AG09309 (cell line): ENCODE results near the gene RBP5.

Experiments
- DNase-seq: peaks from one replicate; pipeline ENCODE4 v3.0.0-alpha.2; 2010; ENCODE audit warnings: low read depth
- H3K4me3 ChIP-seq: 2 replicates; pipeline ENCODE4 v1.5.1; 2011; ENCODE audit warnings: mild to moderate bottlenecking, low read depth, low read length, moderate library complexity; ENCODE audit not compliant: control insufficient read depth
- TF ChIP-seq, protein P1 (sequence below): IDR thresholded peaks from 2 replicates; pipeline ENCODE4 v1.5.1; 2011; ENCODE audit warnings: mild to moderate bottlenecking, low read depth, low read length, inconsistent platforms; ENCODE audit not compliant: insufficient read depth, control insufficient read depth; ENCODE audit errors: missing control alignments

RBP5 gene

DNA sequence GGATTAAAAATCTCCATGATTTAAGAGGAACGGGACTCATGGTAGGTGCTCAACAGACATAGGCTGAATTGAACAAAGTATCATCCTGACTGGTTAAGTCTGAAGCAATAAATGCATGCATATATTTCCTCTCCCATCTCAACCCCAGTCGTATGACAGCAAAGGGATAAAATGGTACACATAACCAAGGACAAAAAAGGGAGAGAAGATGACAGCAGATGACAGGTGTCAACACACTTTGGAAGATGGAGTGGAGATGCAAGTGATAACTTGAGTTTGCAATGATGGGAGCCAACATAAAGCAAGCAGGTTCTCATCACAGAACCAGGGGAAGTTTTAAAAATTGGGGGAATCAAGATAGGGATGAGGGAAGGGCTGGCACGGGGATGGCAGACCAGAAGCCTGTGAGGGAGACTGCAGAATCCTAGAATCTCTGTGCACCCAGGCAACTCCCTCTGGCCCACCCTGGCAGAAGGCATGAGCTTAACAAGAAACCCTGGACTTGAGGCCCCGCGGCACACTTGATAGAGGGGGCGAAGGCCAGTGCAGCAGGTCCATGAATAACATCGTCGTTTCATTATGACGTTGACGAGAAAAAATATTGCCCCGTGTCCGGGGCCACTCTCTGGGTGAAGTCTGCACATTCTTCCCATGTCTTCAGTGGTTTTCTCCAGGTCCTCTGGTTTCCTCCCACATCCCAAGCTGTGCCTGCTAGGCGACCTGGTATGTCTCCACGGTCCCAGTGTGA lies 24.7 kb downstream of the RBP5 start:
- TF ChIP-seq, protein P1, sequence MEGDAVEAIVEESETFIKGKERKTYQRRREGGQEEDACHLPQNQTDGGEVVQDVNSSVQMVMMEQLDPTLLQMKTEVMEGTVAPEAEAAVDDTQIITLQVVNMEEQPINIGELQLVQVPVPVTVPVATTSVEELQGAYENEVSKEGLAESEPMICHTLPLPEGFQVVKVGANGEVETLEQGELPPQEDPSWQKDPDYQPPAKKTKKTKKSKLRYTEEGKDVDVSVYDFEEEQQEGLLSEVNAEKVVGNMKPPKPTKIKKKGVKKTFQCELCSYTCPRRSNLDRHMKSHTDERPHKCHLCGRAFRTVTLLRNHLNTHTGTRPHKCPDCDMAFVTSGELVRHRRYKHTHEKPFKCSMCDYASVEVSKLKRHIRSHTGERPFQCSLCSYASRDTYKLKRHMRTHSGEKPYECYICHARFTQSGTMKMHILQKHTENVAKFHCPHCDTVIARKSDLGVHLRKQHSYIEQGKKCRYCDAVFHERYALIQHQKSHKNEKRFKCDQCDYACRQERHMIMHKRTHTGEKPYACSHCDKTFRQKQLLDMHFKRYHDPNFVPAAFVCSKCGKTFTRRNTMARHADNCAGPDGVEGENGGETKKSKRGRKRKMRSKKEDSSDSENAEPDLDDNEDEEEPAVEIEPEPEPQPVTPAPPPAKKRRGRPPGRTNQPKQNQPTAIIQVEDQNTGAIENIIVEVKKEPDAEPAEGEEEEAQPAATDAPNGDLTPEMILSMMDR = no peak
- DNase-seq = no peak
- no peak overlapping the region for H3K4me3 ChIP-seq

DNA sequence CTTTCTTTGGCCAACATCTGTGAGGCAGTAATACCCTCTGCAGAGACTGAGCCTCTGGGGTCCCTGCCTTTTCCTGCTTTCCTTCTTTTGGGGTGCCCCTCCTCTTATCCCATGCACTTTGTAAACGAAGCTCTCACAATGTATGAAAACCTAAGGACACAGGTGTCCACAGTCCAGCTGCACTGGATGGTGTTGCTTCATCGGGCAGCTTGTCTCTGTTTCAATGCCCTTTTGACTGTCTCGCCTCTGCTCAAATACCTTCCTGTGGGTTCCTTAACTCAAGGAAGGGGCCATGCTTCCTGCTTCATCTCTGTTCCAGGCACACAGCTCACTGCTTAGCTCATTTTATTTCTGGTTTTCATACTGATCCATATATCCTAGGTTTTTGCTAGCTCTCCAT lies 26.1 kb downstream of the RBP5 start:
- TF ChIP-seq, protein P1 = no peak
- no peak for DNase-seq
- H3K4me3 ChIP-seq = no peak overlapping the region

DNA sequence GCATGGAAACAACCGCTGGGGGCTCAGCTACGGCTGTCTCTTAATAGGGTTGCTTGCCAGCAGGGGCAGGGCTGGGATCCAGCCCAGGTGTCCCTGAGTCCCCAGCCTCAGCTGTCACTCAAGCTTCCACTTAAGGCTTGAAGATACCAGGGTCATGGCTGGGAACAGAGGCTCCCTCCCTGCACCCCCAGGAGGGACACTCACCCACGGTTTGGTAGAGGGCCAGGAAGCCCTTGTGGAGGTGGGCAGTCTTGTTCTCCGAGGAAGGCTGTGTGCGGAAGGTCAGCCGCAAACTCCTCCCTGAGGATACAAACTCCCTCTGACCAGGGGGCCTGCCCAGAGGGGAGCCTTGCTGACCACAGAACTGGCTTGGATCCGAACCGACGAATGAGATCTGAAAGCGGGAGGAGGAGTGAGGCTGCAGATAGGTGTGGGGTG lies 27.0 kb downstream of the RBP5 start:
- no peak for DNase-seq
- H3K4me3 ChIP-seq = no peak overlapping the region
- TF ChIP-seq, protein P1 = no peak

DNA sequence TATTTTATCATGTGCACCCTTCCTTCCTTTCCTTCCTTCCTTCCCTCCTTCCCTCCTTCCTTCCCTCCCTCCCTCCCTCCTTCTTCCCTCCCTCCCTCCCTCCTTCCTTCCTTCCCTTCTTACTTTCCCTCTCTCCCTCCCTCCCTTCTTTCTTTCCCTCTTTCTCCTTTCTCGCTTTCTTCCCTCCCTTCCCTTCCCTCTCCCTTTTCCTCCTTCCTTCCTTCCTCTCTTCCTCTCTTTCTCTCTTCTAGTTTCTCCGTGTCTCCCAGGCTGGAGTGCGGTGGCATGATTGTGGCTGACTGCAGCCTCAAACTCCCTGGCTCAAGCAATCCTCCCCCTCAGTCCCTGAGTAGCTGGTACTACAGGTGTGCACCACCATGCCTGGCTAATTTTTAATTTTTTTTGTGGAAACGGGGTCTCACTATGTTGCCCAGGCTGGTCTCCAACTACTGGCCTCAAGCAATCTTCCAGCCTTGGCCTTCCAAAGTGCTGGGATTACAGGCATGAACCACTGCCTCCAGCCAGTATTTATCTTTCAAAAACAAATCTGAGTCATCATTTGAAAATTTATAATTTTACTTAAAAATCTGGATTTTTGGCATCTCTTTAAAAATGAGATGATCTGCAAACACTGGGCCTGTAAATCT lies 27.5 kb downstream of the RBP5 start:
- TF ChIP-seq, protein P1 = no peak
- DNase-seq = no peak
- no peak overlapping the region for H3K4me3 ChIP-seq

DNA sequence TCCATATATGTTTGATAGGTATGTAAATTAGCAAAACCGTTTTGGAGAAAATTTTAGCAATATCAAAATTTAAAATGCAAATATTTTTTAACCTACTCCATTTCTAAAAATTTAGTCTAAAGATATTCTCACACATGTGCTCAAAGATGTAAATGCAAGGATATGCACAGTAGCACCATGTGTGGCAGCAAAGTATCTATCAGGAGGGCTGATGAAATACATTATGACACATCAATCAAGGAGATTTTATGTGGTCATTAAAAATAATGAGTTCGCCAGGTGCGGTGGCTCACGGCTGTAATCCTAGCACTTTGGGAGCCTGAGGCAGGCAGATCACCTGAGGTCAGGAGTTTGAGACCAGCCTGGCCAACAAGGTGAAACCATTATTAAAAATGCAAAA lies 28.4 kb downstream of the RBP5 start:
- no peak overlapping the region for H3K4me3 ChIP-seq
- no peak for DNase-seq
- TF ChIP-seq, protein P1 = no peak

DNA sequence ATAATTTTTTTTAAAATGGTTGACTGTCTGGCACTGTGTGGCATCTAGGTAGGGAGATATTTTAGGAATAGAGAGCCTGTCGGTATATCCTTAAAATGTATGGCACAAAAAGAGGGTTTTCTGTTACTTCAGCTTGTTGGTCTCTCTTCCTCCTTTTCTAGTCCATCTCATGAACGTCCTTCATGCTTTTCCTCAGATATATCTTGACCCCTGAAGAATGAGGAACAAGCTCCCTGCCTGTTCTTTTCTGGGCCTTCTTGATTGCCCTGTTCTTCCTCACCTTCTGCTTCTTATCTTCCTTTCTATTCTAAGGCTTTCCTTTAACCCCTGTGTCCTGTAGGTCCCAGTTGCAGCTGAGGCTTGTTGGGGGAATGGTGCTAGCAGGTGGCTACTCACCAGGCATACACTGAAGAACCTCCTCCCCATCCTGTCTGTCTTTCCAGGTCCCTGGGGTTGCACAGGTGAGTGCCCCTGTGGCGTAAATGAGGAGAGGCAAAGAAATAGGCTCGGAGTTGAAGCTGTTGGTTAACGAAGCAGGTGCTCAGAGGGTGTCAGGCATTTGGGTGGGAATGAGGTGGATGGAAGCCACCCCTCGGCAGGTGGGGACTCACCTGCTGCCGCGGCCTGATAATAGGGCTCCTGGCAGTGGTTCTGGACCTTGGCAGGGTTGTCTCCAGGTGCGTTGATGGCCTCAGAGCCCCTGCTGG lies 29.2 kb downstream of the RBP5 start:
- DNase-seq = no peak
- no peak overlapping the region for H3K4me3 ChIP-seq
- TF ChIP-seq, protein P1 = no peak
